Chondrocyte (in vitro differentiated cells): ENCODE measurements around the gene PDE4D. TPM values are rescaled to one million over a fixed set of nuclear protein-coding genes. Genes with fewer than 3 reads are reported as not detected.

Experiments used
- DNase-seq: peaks from one replicate; pipeline ENCODE4 v3.0.0; 2021; ENCODE audit warnings: mixed read lengths, low spot score
- H3K27ac Mint-ChIP-seq: one replicate; pipeline ENCODE4 v1.8.0; 2021; ENCODE audit warnings: mild to moderate bottlenecking, moderate library complexity, mixed read lengths; ENCODE audit not compliant: unreplicated experiment
- H3K27me3 Mint-ChIP-seq: 2 replicates; pipeline ENCODE4 v1.8.0; 2021; ENCODE audit warnings: low read depth, mixed read lengths
- H3K36me3 Mint-ChIP-seq: 2 replicates; pipeline ENCODE4 v1.8.0; 2021; ENCODE audit warnings: low read depth, mixed read lengths
- H3K4me1 Mint-ChIP-seq: 2 replicates; pipeline ENCODE4 v1.8.0; 2021; ENCODE audit warnings: low read depth, mild to moderate bottlenecking, mixed read lengths
- H3K4me3 Mint-ChIP-seq: one replicate; pipeline ENCODE4 v1.8.0; 2021; ENCODE audit warnings: mild to moderate bottlenecking, moderate library complexity, mixed read lengths; ENCODE audit not compliant: unreplicated experiment
- H3K9me3 Mint-ChIP-seq: 2 replicates; pipeline ENCODE4 v1.8.0; 2021; ENCODE audit warnings: low read depth, mixed read lengths
- CTCF ChIP-seq: fragments of 200-600 bp; sonication (generic); IDR thresholded peaks from 2 replicates; pipeline ENCODE4 v1.5.0; 2021; ENCODE audit warnings: antibody characterized with exemption, mild to moderate bottlenecking, moderate library complexity
- total RNA-seq: library from RNA; stranded (reverse); gene quantifications from 3 replicates; pipeline ENCODE4 v1.2.1, GENCODE V29; 2021

PDE4D gene
- total RNA-seq, 1 donor from 2014 or later: 21.1 TPM

GRCh38 chr5:59054963-59055528, 838.5 kb downstream of the PDE4D start:
- Mint-ChIP-seq H3K9me3 (no peaks in the 10 kb centered on the region), H3K27ac (peak overlapping the region; percentile 18)

GRCh38 chr5:59051951-59052350, 841.6 kb downstream of the PDE4D start:
- peaks cover 6% of the 10 kb centered on the region for H3K36me3 Mint-ChIP-seq

More at GRCh38 chr5:59054963-59055528, 838.5 kb downstream of the PDE4D start:
- H3K27me3 Mint-ChIP-seq: no peaks in the 10 kb centered on the region
- H3K4me3 Mint-ChIP-seq: no peak overlapping the region
- H3K36me3 Mint-ChIP-seq: peaks cover 6% of the 10 kb centered on the region
- no peak for TF ChIP-seq CTCF
- DNase-seq: no peak
- no peaks in the 10 kb centered on the region for H3K4me1 Mint-ChIP-seq

GRCh38 chr5:59049095-59049494, 844.4 kb downstream of the PDE4D start:
- no peak for TF ChIP-seq CTCF
- Mint-ChIP-seq H3K27ac (no peak overlapping the region), H3K27me3 (no peaks in the 10 kb centered on the region), H3K4me1 (no peaks in the 10 kb centered on the region), H3K36me3 (peaks cover 1% of the 10 kb centered on the region), H3K4me3 (no peak overlapping the region), H3K9me3 (no peaks in the 10 kb centered on the region)
- no peak for DNase-seq

More at GRCh38 chr5:59051951-59052350, 841.6 kb downstream of the PDE4D start:
- H3K4me3 Mint-ChIP-seq: no peak overlapping the region
- no peaks in the 10 kb centered on the region for H3K9me3 Mint-ChIP-seq
- no peaks in the 10 kb centered on the region for H3K4me1 Mint-ChIP-seq
- H3K27ac Mint-ChIP-seq: no peak overlapping the region
- TF ChIP-seq CTCF: no peak
- no peak for DNase-seq
- H3K27me3 Mint-ChIP-seq: no peaks in the 10 kb centered on the region

GRCh38 chr5:59042201-59043055, 851.1 kb downstream of the PDE4D start:
- Mint-ChIP-seq H3K27me3 (no peaks in the 10 kb centered on the region), H3K36me3 (no peaks in the 10 kb centered on the region), H3K4me3 (no peak overlapping the region), H3K27ac (peak overlapping the region; percentile 37), H3K4me1 (peaks cover 27% of the 10 kb centered on the region), H3K9me3 (no peaks in the 10 kb centered on the region)
- no peak for DNase-seq
- TF ChIP-seq CTCF: no peak

GRCh38 chr5:59041355-59041754, 852.2 kb downstream of the PDE4D start:
- H3K27me3 Mint-ChIP-seq: no peaks in the 10 kb centered on the region
- H3K4me1 Mint-ChIP-seq: peaks cover 38% of the 10 kb centered on the region
- TF ChIP-seq CTCF: no peak
- no peaks in the 10 kb centered on the region for H3K9me3 Mint-ChIP-seq
- H3K36me3 Mint-ChIP-seq: no peaks in the 10 kb centered on the region
- H3K4me3 Mint-ChIP-seq: no peak overlapping the region
- DNase-seq: no peak
- no peak overlapping the region for H3K27ac Mint-ChIP-seq
